Inflammatory macrophage (primary cell): ENCODE data around the gene PALM3.
"Not testable (repeated sequence)": the region's sequence is repeated elsewhere in the genome, so short reads cannot be mapped to it uniquely, and the experiment has no call there.

Experiments used
- DNase-seq, 2 donors: peaks; one replicate each; pipeline ENCODE4 v3.0.0-alpha.2; 2020 to 2022

The PALM3 gene

GRCh38 chr19:14058182-14059092, 3.4 kb downstream of the PALM3 start:
- no peak for DNase-seq

GRCh38 chr19:14056741-14057356, 5.0 kb downstream of the PALM3 start:
- DNase-seq: no peak

- DNase-seq: no peak
Measured at GRCh38 chr19:14056069-14056666, 5.7 kb downstream of the PALM3 start.

- DNase-seq: no peak
Measured at GRCh38 chr19:14055396-14055795, 6.5 kb downstream of the PALM3 start.

- no peak for DNase-seq
Measured at GRCh38 chr19:14054721-14055120, 7.2 kb downstream of the PALM3 start.

GRCh38 chr19:14054099-14054498, 7.8 kb downstream of the PALM3 start:
- no peak for DNase-seq

GRCh38 chr19:14053500-14053899, 8.4 kb downstream of the PALM3 start:
- no peak for DNase-seq

GRCh38 chr19:14053032-14053431, 8.8 kb downstream of the PALM3 start:
- DNase-seq: no peak

- DNase-seq: no peak
Measured at GRCh38 chr19:14052470-14052869, 9.4 kb downstream of the PALM3 start.

GRCh38 chr19:14051980-14052379, 9.9 kb downstream of the PALM3 start:
- no peak for DNase-seq

- not testable (repeated sequence) for DNase-seq
Measured at GRCh38 chr19:14050961-14051360, 10.9 kb downstream of the PALM3 start.

- DNase-seq: no peak
Measured at GRCh38 chr19:14050512-14050911, 11.4 kb downstream of the PALM3 start.

GRCh38 chr19:14048443-14049153, 13.3 kb downstream of the PALM3 start:
- peak; percentile 72 to 76 for DNase-seq

- DNase-seq: not testable (repeated sequence)
Measured at GRCh38 chr19:14047866-14048265, 14.0 kb downstream of the PALM3 start.

GRCh38 chr19:14042659-14043608, 18.9 kb downstream of the PALM3 start:
- peak; percentile 75 to 76 for DNase-seq

GRCh38 chr19:14039181-14039580, 22.7 kb downstream of the PALM3 start:
- no peak for DNase-seq

- no peak for DNase-seq
Measured at GRCh38 chr19:14035706-14036105, 26.2 kb downstream of the PALM3 start.

GRCh38 chr19:14035159-14035558, 26.7 kb downstream of the PALM3 start:
- DNase-seq: not testable (repeated sequence)

GRCh38 chr19:14033946-14034345, 27.9 kb downstream of the PALM3 start:
- no peak for DNase-seq

- peak; percentile 51 to 61 for DNase-seq
Measured at GRCh38 chr19:14031719-14032480, 30.0 kb downstream of the PALM3 start, which contains the start of gene IL27RA. Gene IL27RA, plus strand, starts transcription at chr19:14031762. Its CDS starts 111 bp downstream, at chr19:14031873.
